HG02840 (cell line): ENCODE data around the gene MYLK4.

Experiments
- ATAC-seq: cut with Tn5 transposase; IDR thresholded peaks from one replicate; pipeline ENCODE4 v1.9.1; 2021; ENCODE audit warnings: mild to moderate bottlenecking, moderate library complexity, moderate number of reproducible peaks; ENCODE audit not compliant: unreplicated experiment, low FRiP score

Gene MYLK4

GRCh38 chr6:2636672-2637071, 114.0 kb downstream of the MYLK4 start:
- ATAC-seq = no peak

- ATAC-seq = no peak
Observed at GRCh38 chr6:2635911-2636310, 114.8 kb downstream of the MYLK4 start.

GRCh38 chr6:2634139-2634964, 116.4 kb downstream of the MYLK4 start:
- no peak for ATAC-seq

- ATAC-seq = no peak
Observed at GRCh38 chr6:2633736-2634135, 117.0 kb downstream of the MYLK4 start.

- ATAC-seq = no peak
Observed at GRCh38 chr6:2632976-2633584, 117.6 kb downstream of the MYLK4 start.

- no peak for ATAC-seq
Observed at GRCh38 chr6:2632368-2632767, 118.4 kb downstream of the MYLK4 start.

GRCh38 chr6:2630891-2631571, 119.7 kb downstream of the MYLK4 start:
- ATAC-seq = no peak

- ATAC-seq = no peak
Observed at GRCh38 chr6:2630359-2630758, 120.4 kb downstream of the MYLK4 start.

- no peak for ATAC-seq
Observed at GRCh38 chr6:2626401-2626800, 124.3 kb downstream of the MYLK4 start.

GRCh38 chr6:2625581-2625980, 125.1 kb downstream of the MYLK4 start:
- ATAC-seq = no peak

GRCh38 chr6:2624177-2624576, 126.5 kb downstream of the MYLK4 start:
- no peak for ATAC-seq

GRCh38 chr6:2623295-2623694, 127.4 kb downstream of the MYLK4 start:
- ATAC-seq = no peak

- ATAC-seq = no peak
Observed at GRCh38 chr6:2622671-2623070, 128.1 kb downstream of the MYLK4 start.

GRCh38 chr6:2619651-2620050, 131.1 kb downstream of the MYLK4 start:
- ATAC-seq = no peak

GRCh38 chr6:2617729-2618128, 133.0 kb downstream of the MYLK4 start:
- no peak for ATAC-seq

- no peak for ATAC-seq
Observed at GRCh38 chr6:2616811-2617210, 133.9 kb downstream of the MYLK4 start.

GRCh38 chr6:2615251-2615650, 135.5 kb downstream of the MYLK4 start:
- no peak for ATAC-seq

- ATAC-seq = no peak
Observed at GRCh38 chr6:2614846-2615245, 135.9 kb downstream of the MYLK4 start.

GRCh38 chr6:2614155-2614554, 136.6 kb downstream of the MYLK4 start:
- no peak for ATAC-seq
